Stimulated activated CD8-positive, alpha-beta memory T cell treated with anti-CD3 and anti-CD28 coated beads, Interleukin-7, amount 100 ng/mL, for 1 hour (primary cell): Measurements from ENCODE around the gene SPEM2.

Experiments used
- DNase-seq, 2 donors: peaks; one replicate each; pipeline ENCODE4 v3.0.0-alpha.2; 2020; ENCODE audit warnings: low read depth in 2 of 2

Gene SPEM2

GRCh38 chr17:7425316-7425715 lies at the start of gene SPEM2:
Gene SPEM2 (plus strand): TSS chr17:7425616. CDS start chr17:7425689, 73 bp downstream.
- DNase-seq = no peak

GRCh38 chr17:7379134-7379533 lies 46.3 kb upstream of the SPEM2 start:
- DNase-seq = no peak

GRCh38 chr17:7380321-7380720 lies 45.1 kb upstream of the SPEM2 start:
- DNase-seq = no peak

GRCh38 chr17:7380855-7381683 lies 44.3 kb upstream of the SPEM2 start, which contains the start of gene TNK1:
Gene TNK1 (plus strand): TSS chr17:7381089. CDS start chr17:7382927, 1,838 bp downstream.
- no peak for DNase-seq

- DNase-seq = no peak
Observed at GRCh38 chr17:7382901-7383300, 42.5 kb upstream of the SPEM2 start.

GRCh38 chr17:7383371-7383741 lies 42.1 kb upstream of the SPEM2 start:
- no peak for DNase-seq

GRCh38 chr17:7383742-7384488 lies 41.5 kb upstream of the SPEM2 start:
- peak; percentile 49 to 50 for DNase-seq

GRCh38 chr17:7384489-7385081 lies 40.8 kb upstream of the SPEM2 start:
- DNase-seq = no peak

GRCh38 chr17:7388856-7389255 lies 36.6 kb upstream of the SPEM2 start:
- DNase-seq = no peak

GRCh38 chr17:7389924-7390910 lies 35.2 kb upstream of the SPEM2 start:
- DNase-seq = no peak

GRCh38 chr17:7391307-7391706 lies 34.1 kb upstream of the SPEM2 start:
- DNase-seq = no peak

- no peak for DNase-seq
Observed at GRCh38 chr17:7392696-7393612, 32.5 kb upstream of the SPEM2 start.

- peak; percentile 38 to 42 for DNase-seq
Observed at GRCh38 chr17:7393613-7394451, 31.6 kb upstream of the SPEM2 start.

- DNase-seq = peak; percentile 66 to 68
Observed at GRCh38 chr17:7394452-7395191, 30.8 kb upstream of the SPEM2 start, which contains the start of gene PLSCR3. Gene PLSCR3 (minus strand): TSS chr17:7394525. CDS start chr17:7394110, 415 bp downstream.

- no peak for DNase-seq
Observed at GRCh38 chr17:7396147-7396546, 29.3 kb upstream of the SPEM2 start.

GRCh38 chr17:7398612-7399011 lies 26.8 kb upstream of the SPEM2 start:
- no peak for DNase-seq

GRCh38 chr17:7403043-7403726 lies 22.2 kb upstream of the SPEM2 start:
- no peak for DNase-seq

- no peak for DNase-seq
Observed at GRCh38 chr17:7403727-7403976, 21.8 kb upstream of the SPEM2 start.
